SKM-1 (cell line): ENCODE data around the gene KRT27.

Experiments
- DNase-seq: peaks from one replicate; lab custom pipeline; 2025; ENCODE audit not compliant: unreplicated experiment; lab: John Stamatoyannopoulos, UW

Gene KRT27

GRCh38 chr17:40810494-40810893, 28.1 kb upstream of the KRT27 start:
- DNase-seq = no peak

GRCh38 chr17:40809721-40810421, 27.5 kb upstream of the KRT27 start:
- DNase-seq = no peak

- DNase-seq = no peak
Measured at GRCh38 chr17:40806131-40806530, 23.8 kb upstream of the KRT27 start.

- DNase-seq = peak; percentile 46
Measured at GRCh38 chr17:40803617-40804082, 21.3 kb upstream of the KRT27 start.

GRCh38 chr17:40801157-40801556, 18.8 kb upstream of the KRT27 start:
- no peak for DNase-seq

GRCh38 chr17:40800381-40800780, 18.0 kb upstream of the KRT27 start:
- no peak for DNase-seq

- DNase-seq = no peak
Measured at GRCh38 chr17:40799859-40800258, 17.5 kb upstream of the KRT27 start, which contains the start of gene KRT28. Gene KRT28, minus strand, starts transcription at chr17:40799959. Its CDS starts 66 bp downstream, at chr17:40799893.

GRCh38 chr17:40796846-40797245, 14.5 kb upstream of the KRT27 start:
- DNase-seq = no peak

- DNase-seq = no peak
Measured at GRCh38 chr17:40795019-40795667, 12.8 kb upstream of the KRT27 start.

GRCh38 chr17:40794466-40794865, 12.1 kb upstream of the KRT27 start:
- no peak for DNase-seq

- no peak for DNase-seq
Measured at GRCh38 chr17:40793832-40794231, 11.5 kb upstream of the KRT27 start.

- DNase-seq = no peak
Measured at GRCh38 chr17:40791787-40792436, 9.6 kb upstream of the KRT27 start.

- DNase-seq = no peak
Measured at GRCh38 chr17:40791111-40791510, 8.8 kb upstream of the KRT27 start.

GRCh38 chr17:40779181-40779909, 3.0 kb downstream of the KRT27 start:
- DNase-seq = no peak

- no peak for DNase-seq
Measured at GRCh38 chr17:40778461-40778860, 3.9 kb downstream of the KRT27 start.

GRCh38 chr17:40777971-40778370, 4.4 kb downstream of the KRT27 start:
- no peak for DNase-seq

GRCh38 chr17:40777459-40777858, 4.9 kb downstream of the KRT27 start:
- no peak for DNase-seq

- DNase-seq = no peak
Measured at GRCh38 chr17:40775945-40776344, 6.4 kb downstream of the KRT27 start.

GRCh38 chr17:40772101-40772500, 10.2 kb downstream of the KRT27 start, which contains the start of gene KRT26:
Gene KRT26, minus strand, starts transcription at chr17:40772201. Its CDS starts 88 bp downstream, at chr17:40772113.
- no peak for DNase-seq

- no peak for DNase-seq
Measured at GRCh38 chr17:40765657-40766056, 16.7 kb downstream of the KRT27 start.

GRCh38 chr17:40763752-40764151, 18.6 kb downstream of the KRT27 start:
- no peak for DNase-seq
